GM23338 (cell line): ENCODE measurements around the gene WBP11. TPM values are rescaled to one million over a fixed set of nuclear protein-coding genes. Genes with fewer than 3 reads are reported as not detected.

Experiments used
- ATAC-seq: fragments of 200-7000 bp; cut with Tn5 transposase; 3 replicates; pipeline ENCODE4 v1.9.1; 2020
- DNase-seq: peaks from one replicate; pipeline ENCODE4 v3.0.0-alpha.2; 2015; ENCODE audit warnings: low spot score
- H2AFZ ChIP-seq: fragments of 200-600 bp; sonication (generic); 2 replicates; pipeline ENCODE4 v1.8.0; 2016; ENCODE audit warnings: antibody characterized with exemption, mild to moderate bottlenecking, moderate library complexity
- H3F3A ChIP-seq: fragments of 200-600 bp; sonication (generic); replicated peaks from 2 replicates; pipeline ENCODE4 v1.8.0; 2017; ENCODE audit warnings: antibody characterized with exemption, mixed run types, low read depth
- H3K27ac ChIP-seq: fragments of 200-600 bp; sonication (generic); 2 replicates; pipeline ENCODE4 v1.6.1; 2016; ENCODE audit warnings: low read depth
- H3K27me3 ChIP-seq: fragments of 200-600 bp; sonication (generic); 2 replicates; pipeline ENCODE4 v1.8.0; 2016; ENCODE audit warnings: mild to moderate bottlenecking, mixed run types, moderate library complexity; ENCODE audit not compliant: insufficient read depth
- H3K36me3 ChIP-seq: fragments of 200-600 bp; sonication (generic); 2 replicates; pipeline ENCODE4 v1.8.0; 2016; ENCODE audit warnings: mild to moderate bottlenecking; ENCODE audit not compliant: insufficient read depth
- H3K4me1 ChIP-seq: fragments of 200-600 bp; sonication (generic); 2 replicates; pipeline ENCODE4 v1.8.0; 2016; ENCODE audit warnings: mild to moderate bottlenecking, moderate library complexity; ENCODE audit not compliant: insufficient read depth
- H3K4me2 ChIP-seq: fragments of 200-600 bp; sonication (generic); 2 replicates; pipeline ENCODE4 v1.7.1; 2017; ENCODE audit warnings: mixed run types
- H3K4me3 ChIP-seq: fragments of 200-600 bp; sonication (generic); 2 replicates; pipeline ENCODE4 v1.6.1; 2016; ENCODE audit warnings: mixed run types
- H3K79me2 ChIP-seq: fragments of 200-600 bp; sonication (generic); replicated peaks from 2 replicates; pipeline ENCODE4 v1.8.0; 2017; ENCODE audit warnings: mild to moderate bottlenecking; ENCODE audit not compliant: insufficient read depth
- H3K9me2 ChIP-seq: fragments of 200-600 bp; sonication (generic); 2 replicates; pipeline ENCODE4 v1.8.0; 2017; ENCODE audit not compliant: insufficient read depth
- H4K20me1 ChIP-seq: fragments of 200-600 bp; sonication (generic); replicated peaks from 2 replicates; pipeline ENCODE4 v1.8.0; 2017; ENCODE audit warnings: mild to moderate bottlenecking; ENCODE audit not compliant: insufficient read depth
- H3K27ac Mint-ChIP-seq: 2 replicates; pipeline ENCODE4 v1.8.0; 2020; ENCODE audit warnings: inconsistent platforms, mild to moderate bottlenecking, moderate library complexity, mixed read lengths
- H3K27me3 Mint-ChIP-seq: 3 replicates; pipeline ENCODE4 v1.8.0; 2022; ENCODE audit warnings: low read depth, mild to moderate bottlenecking, moderate library complexity, mixed read lengths, inconsistent platforms; ENCODE audit not compliant: insufficient read depth, poor library complexity
- H3K36me3 Mint-ChIP-seq: 3 replicates; pipeline ENCODE4 v1.8.0; 2021; ENCODE audit warnings: low read depth, mild to moderate bottlenecking, inconsistent platforms, moderate library complexity, mixed read lengths
- H3K4me1 Mint-ChIP-seq: 3 replicates; pipeline ENCODE4 v1.8.0; 2020; ENCODE audit warnings: mild to moderate bottlenecking, inconsistent platforms, mixed read lengths
- H3K4me3 Mint-ChIP-seq: 3 replicates; pipeline ENCODE4 v1.8.0; 2021; ENCODE audit warnings: moderate library complexity, mild to moderate bottlenecking, inconsistent platforms, mixed read lengths
- H3K9me3 Mint-ChIP-seq: 3 replicates; pipeline ENCODE4 v1.8.0; 2020; ENCODE audit warnings: moderate library complexity, mild to moderate bottlenecking, inconsistent platforms, mixed read lengths
- CTCF ChIP-seq, 2 experiments: fragments of 200-600 bp in 1 of 2; sonication (generic) in 1 of 2; conservative IDR thresholded peaks; 2 replicates each; pipeline versions ENCODE4 v1.5.1 to v1.6.1; 2016 to 2017; ENCODE audit warnings: antibody characterized with exemption in 2 of 2, low read depth in 2 of 2, mild to moderate bottlenecking in 2 of 2, moderate library complexity in 1 of 2
- EZH2phosphoT487 ChIP-seq: fragments of 200-600 bp; sonication (generic); IDR thresholded peaks from one replicate; pipeline ENCODE4 v1.8.1; 2018; ENCODE audit warnings: antibody characterized with exemption; ENCODE audit not compliant: unreplicated experiment
- JUNB ChIP-seq: IDR thresholded peaks from one replicate; pipeline ENCODE4 v1.6.1; 2016; ENCODE audit warnings: antibody characterized with exemption; ENCODE audit not compliant: unreplicated experiment
- ZNF114 ChIP-seq: fragments of 250-450 bp; sonication (Bioruptor Pico); IDR thresholded peaks from 2 replicates; pipeline ENCODE4 v1.5.0; 2020; ENCODE audit warnings: mild to moderate bottlenecking, moderate library complexity
- ZNF462 ChIP-seq: fragments of 250-450 bp; sonication (Bioruptor Pico); IDR thresholded peaks from 2 replicates; pipeline ENCODE4 v1.5.0; 2020; ENCODE audit warnings: mild to moderate bottlenecking, moderate library complexity
- polyA plus RNA-seq: library from polyadenylated mRNA; unstranded; fragments of >200 nt; fragmentation: Nextera tagmentation; extraction: Ambion mirVana; gene quantifications from 2 replicates; pipeline ENCODE4 v1.2.1, GENCODE V29; 2016
- total RNA-seq: library from RNA; depleted of rRNA; stranded (reverse); fragments of >200 nt; shearing (Covaris generic); gene quantifications from 2 replicates; pipeline ENCODE4 v1.2.3, GENCODE V29; 2014

WBP11 gene
- total and polyA plus RNA-seq, 2 experiments from 2014 or later = 57.1 to 148 TPM

GRCh38 chr12:14768823-14769405 lies 34.4 kb downstream of the WBP11 start (continued):
- TF ChIP-seq EZH2phosphoT487 = no peak
- no peak for TF ChIP-seq JUNB
- no peak for TF ChIP-seq CTCF (conservative IDR thresholded peaks at IDR 0.05; ENCODE audit: low read depth in 2 of 2)

- Mint-ChIP-seq H3K27ac (no peak overlapping the region; the same call in 1 of the 2 replicates), H3K9me3 (peaks cover 32% of the 10 kb centered on the region), H3K4me1 (peaks cover 19% of the 10 kb centered on the region), H3K27me3 (peaks cover 29% of the 10 kb centered on the region), H3K4me3 (peak overlapping the region; percentile 98; the same call in 2 of the 3 replicates), H3K36me3 (peaks cover 54% of the 10 kb centered on the region)
- Histone ChIP-seq H3K79me2 (peaks cover 50% of the 10 kb centered on the region), H3K27ac (0 out of 2 replicates have a peak overlapping the region, but pooled peaks have one; percentile 52), H3F3A (0 out of 2 replicates have a peak, but pooled peaks cover 5% of the 10 kb centered on the region), H3K27me3 (no peaks in the 10 kb centered on the region), H3K4me2 (peak overlapping the region; percentile 72), H3K4me1 (peaks cover 6% of the 10 kb centered on the region), H4K20me1 (no peaks in the 10 kb centered on the region; the same call in 1 of the 2 replicates), H2AFZ (no peak overlapping the region), H3K9me2 (no peaks in the 10 kb centered on the region), H3K4me3 (peak overlapping the region; percentile 82), H3K36me3 (no peaks in the 10 kb centered on the region)
- no peak for TF ChIP-seq ZNF462
- no peak for TF ChIP-seq CTCF (conservative IDR thresholded peaks at IDR 0.05; ENCODE audit: low read depth in 2 of 2)
- TF ChIP-seq ZNF114 (CRISPR knock-in tag) = no peak
- no peak for TF ChIP-seq EZH2phosphoT487
- DNase-seq (no peak), ATAC-seq (no peak)
Observed at GRCh38 chr12:14767617-14768016, 35.7 kb downstream of the WBP11 start.
